ENCODE measurements around the gene FLRT3.

The FLRT3 gene

DNA sequence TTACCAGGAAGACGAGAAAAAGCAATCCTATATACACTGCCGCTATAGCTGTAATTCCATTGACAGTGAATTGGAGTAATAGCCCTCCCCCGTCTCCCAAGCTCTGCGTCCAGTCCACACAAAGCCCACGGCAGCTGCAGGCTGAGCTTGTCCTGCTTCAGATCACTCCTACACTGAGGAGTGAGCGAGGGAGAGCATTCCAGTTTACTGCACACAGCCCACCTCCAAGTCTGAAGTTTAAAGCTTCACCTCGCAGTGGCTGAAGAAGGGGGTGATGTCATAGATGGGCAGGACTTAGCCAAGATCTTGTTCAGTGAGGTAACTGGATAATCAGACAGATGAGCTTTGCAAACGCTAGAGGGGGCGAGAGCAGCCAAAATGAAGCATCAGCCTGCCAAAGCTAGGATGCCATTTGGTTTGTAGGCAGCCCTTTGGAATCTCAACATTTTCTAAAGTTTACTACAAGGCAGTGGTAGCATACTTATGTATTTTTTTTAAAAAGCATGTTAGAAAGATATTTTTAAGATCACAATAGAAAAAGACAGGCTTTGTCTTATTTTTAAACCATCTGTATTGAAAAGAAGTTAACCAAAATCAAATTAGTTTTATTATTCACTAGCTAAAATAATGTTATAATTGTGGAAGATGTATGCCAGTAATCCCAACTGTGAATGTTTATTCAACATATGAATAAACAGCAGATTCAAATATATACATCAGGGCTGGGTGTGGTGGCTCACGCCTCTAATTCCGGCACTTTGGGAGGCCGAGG, at the start of gene FLRT3:
TSS of gene FLRT3 (minus strand) at position 213 of the 772 bp plus-strand sequence. CDS start 10,106 bp downstream, outside the sequence.
- DNase-seq, result no peak

GRCh38 chr20:14386726-14387125, 49.3 kb upstream of the FLRT3 start:
- no peak for DNase-seq

DNA sequence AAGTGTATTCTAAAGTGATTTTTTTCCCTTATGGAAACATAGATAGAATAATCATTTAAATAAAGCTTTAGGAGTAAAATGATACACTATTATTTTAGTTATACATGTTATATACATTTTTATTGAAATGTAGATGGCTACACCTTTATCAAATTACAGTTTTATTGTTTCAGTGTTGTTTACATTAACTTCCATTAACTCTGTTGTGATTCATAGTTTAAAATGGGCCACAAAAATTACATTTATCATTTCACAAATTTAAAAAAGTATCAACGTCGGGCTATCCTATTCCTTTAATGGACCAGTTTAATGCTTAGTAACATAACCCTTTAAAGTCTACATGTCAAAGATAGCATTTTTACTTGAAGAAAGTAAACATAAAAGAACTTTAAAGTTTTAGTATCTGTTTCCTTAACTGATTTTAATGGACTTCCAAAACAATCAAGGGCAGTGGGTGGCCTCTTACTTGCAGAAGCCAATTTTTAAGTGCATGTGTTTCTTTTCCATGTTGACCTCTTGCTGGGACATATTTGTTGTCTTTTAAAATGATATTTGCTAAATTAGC, 47.8 kb upstream of the FLRT3 start:
- no peak for DNase-seq

GRCh38 chr20:14384416-14385175, 47.2 kb upstream of the FLRT3 start:
- no peak for DNase-seq

DNA sequence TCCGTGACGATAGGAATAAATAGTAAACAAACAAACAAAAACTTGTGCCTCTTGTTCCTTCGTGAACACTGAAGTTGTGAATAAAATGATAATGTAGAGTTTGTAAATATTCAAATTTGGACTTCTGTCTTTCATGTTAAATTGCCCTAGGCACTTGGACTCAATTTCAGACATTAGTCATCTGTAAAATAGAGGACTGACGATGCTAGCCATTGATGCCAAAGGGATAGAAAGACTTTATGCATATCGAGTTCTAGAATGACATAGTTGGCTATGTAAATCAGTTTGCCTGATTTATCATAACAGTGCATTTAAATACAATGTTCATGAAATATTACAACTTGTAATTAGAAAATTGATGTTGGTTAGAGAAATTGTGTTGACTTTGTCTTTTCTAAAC, 45.9 kb upstream of the FLRT3 start:
- no peak for DNase-seq

DNA sequence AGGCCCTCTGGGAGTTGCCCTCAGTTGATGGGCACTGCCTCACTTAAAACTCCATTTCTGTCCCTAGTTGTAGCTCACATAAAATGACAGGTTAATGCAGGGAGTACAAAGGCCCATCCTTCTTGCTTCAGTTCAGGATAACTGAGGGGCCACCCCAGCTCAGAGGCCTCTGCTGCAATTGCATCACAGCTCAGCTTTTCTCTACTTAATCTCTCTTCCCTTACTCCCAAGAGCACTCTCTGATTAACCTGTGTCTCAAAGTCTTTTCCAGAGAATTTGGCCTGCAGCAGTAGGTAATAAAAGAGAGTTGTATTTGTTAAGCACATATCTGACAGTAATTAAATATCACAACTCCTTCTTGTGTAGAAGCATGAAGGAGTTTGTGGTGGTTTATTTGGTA, 40.9 kb upstream of the FLRT3 start:
- DNase-seq, result no peak

DNA sequence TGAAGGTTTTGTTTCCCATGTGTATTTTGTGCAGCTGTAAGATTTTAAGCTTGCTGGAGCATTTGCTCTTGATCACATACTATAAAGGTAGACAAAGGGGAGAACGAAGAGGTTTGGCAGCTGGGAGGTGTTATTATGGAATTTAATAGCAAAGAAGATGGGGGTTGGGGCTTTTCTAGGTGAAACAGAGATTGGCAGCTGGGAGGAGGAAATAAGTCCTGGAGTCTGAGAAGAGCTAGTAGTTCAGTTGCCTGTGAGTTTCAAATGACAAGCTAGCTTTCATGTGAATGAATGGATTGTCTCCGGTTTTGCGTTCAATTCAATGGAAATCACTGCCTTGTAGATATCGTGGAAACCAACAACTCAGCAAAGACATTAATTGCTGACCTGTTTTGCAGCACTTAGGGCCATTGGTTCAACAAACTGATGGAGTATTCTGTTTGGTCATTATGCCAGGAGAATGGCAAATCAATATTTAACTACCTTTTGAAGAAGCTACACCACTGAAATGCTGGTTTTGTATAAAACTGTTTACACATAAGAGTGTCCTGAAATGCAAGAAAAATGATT, 38.1 kb upstream of the FLRT3 start:
- DNase-seq, result no peak

- no peak for DNase-seq
Measured at GRCh38 chr20:14374196-14374595, 36.8 kb upstream of the FLRT3 start.

- DNase-seq, result no peak
Measured at GRCh38 chr20:14361509-14362345, 24.3 kb upstream of the FLRT3 start.

GRCh38 chr20:14360416-14360815, 23.0 kb upstream of the FLRT3 start:
- DNase-seq, result no peak

DNA sequence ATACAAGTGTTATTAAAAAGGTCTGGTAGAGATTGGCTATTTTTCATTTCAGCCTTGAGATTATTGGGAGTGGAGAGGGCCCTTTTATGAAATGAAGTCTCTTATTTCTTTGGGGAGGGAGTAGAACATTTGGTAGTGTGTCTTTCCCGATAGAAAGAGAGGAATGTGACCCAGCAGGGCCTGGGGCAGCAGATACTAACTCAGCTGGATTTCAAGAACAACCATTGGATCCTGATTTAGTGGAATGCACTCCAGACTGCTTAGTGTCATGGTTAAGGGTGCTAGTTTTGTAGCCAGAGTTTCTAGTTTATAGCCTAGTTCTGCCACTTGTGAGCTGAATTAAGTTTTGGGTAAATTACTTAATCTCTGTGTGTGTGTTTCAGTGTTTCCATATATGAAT, 18.4 kb upstream of the FLRT3 start:
- no peak for DNase-seq

DNA sequence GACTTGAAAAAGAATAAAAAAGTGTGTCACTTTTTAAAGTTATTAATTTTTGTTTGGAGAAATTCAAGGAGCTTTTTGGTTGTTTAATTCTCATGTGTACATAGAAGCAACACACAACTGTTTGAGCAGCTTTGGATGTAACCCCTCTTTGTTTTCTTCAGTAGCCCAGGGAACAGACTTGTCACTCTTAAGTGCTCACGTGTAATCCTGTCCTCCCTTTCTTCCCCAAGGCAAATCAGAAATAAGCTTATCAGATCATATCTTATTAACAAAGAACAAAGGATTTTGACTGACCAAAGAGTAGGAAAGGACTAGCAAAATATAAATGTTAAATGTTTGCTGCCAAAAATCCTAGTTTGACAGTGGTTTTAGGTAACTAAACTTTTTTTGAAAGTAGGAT, 7.3 kb upstream of the FLRT3 start:
- no peak for DNase-seq

DNA sequence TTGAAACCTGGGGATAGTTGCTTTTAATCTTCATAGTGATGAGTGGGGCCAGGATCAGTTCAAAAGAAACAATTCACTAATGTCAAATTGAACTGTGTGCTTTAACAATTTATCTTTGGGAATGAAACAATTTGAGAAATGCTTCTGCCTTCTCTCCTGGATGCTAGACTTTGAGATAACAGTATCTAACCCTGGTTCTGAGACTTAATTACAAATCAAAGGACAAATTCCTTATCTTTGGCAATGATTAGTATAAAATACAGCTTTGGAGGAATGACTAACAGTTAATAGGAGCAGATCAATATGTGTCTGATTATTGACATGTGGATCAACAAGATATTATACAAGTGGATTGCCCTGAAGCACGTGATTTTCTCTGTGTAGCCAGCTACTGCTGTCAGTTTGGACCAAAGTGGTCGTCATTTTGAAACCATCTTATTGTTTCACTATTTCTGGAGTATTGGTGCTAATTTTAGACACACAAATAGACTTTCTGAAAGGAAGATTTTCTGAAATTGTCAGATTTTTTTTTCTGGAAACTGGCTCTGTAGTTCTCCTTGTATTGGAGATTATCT, 6.2 kb upstream of the FLRT3 start:
- DNase-seq, result no peak

DNA sequence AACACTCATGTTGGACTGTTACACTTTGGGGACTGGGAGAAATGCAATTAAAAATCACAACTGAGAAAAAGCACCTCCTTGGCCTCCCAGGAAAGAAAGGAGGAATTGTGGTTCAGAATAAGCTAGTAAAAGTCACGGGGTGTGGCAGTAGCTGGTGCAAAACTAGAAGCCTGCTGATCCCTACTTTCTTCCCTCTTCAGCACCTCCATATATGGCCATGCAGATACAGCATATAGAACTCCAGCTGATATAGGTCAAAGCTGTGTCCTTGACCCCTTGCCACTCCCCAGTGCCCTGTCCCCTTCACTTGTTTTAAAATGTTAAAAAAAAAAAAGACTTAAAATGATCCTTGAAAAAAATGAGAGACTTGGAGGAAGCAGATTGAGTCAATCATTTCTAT, 5.5 kb upstream of the FLRT3 start:
- DNase-seq, result no peak

- DNase-seq, result no peak
Measured at GRCh38 chr20:14341801-14342200, 4.4 kb upstream of the FLRT3 start.

GRCh38 chr20:14336686-14337085, 726 bp downstream of the FLRT3 start:
- no peak for DNase-seq

DNA sequence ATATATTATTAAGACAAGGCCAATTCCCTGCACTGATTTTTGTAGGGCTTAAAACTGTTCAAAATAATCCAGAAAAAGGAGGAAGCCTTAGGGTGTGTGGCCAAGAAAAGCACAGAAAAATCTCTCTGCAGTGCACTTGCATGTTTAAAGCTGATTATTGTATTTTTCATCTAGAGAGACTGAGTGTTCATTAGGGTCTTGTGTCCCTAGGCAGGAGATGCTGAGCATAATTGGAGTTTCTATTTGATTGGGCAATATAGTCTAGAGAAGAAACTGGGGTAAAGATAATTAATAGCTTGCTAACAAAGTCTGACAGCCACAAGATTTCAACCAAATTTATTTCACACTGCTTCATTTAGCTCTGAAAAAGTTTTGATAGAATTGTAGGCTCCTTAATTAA, 2.4 kb downstream of the FLRT3 start:
- DNase-seq, result no peak

GRCh38 chr20:14334306-14334930, 3.0 kb downstream of the FLRT3 start:
- DNase-seq, result no peak

GRCh38 chr20:14333721-14334120, 3.7 kb downstream of the FLRT3 start:
- no peak for DNase-seq

DNA sequence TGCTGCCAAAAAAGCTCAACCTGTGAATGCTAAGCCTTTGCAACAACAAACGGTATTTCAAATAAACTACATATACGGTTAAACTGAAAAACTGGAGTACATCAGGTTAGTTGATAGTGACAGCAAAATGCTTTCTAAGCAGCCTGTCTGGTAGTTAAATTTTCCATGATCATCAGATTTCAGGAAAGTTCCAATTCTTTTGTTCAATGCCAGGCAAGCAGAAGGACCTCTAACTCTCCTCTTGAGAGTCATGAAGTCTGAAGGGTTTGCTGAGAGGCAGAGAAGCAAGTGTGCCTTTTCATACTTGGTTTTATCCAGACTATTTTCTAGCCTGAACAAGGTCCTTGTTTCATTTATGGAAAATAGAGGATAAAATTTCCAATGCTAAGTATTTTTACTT, 4.5 kb downstream of the FLRT3 start:
- no peak for DNase-seq

- no peak for DNase-seq
Measured at GRCh38 chr20:14331646-14332045, 5.8 kb downstream of the FLRT3 start.

GRCh38 chr20:14319704-14320103, 17.7 kb downstream of the FLRT3 start:
- no peak for DNase-seq
